Stomach (tissue), 4 donors: ENCODE measurements around the gene NCOA4.

ENCODE experiments used
- CTCF ChIP-seq, 7 experiments: fragments of 450-650 bp in 4 of 7; fragments of 200-600 bp in 3 of 7; sonication (generic) in 3 of 7; IDR thresholded peaks; one replicate each; pipeline ENCODE4 v1.5.1; 2016 to 2019; ENCODE audit warnings: antibody characterized with exemption in 7 of 7, control low read depth in 2 of 7, mild to moderate bottlenecking in 1 of 7
- POLR2A ChIP-seq, 4 donors: fragments of 450-650 bp; IDR thresholded peaks; one replicate each; pipeline ENCODE4 v1.6.1; 2016; ENCODE audit warnings: antibody characterized with exemption in 4 of 4, control low read depth in 2 of 4, mild to moderate bottlenecking in 1 of 4, moderate library complexity in 1 of 4
- POLR2AphosphoS5 ChIP-seq, 3 donors: sonication (generic); formaldehyde crosslinking; IDR thresholded peaks; one replicate each; pipeline ENCODE4 v1.6.1; 2016; ENCODE audit warnings: antibody characterized with exemption in 3 of 3

- TF ChIP-seq POLR2AphosphoS5 (IDR thresholded peaks at IDR 0.05) (no peak), POLR2A (IDR thresholded peaks at IDR 0.05) (no peak), CTCF (IDR thresholded peaks at IDR 0.05) (no peak)
Measured at GRCh38 chr10:46068117-46068516, 37.7 kb upstream of the NCOA4 start.
